Bronchial epithelial cell (primary cell): ENCODE results near the gene CLN6. TPM values are rescaled to one million over a fixed set of nuclear protein-coding genes. Genes with fewer than 3 reads are reported as not detected.
A peak's percentile ranks its signal among the peaks of the same experiment; 100 is the strongest.

Experiments used
- DNase-seq: peaks from one replicate; pipeline ENCODE4 v3.0.0-alpha.2; 2010; ENCODE audit warnings: low read depth
- FAIRE-seq: peaks from 2 replicates; lab custom pipeline; 2011; peaks lifted over from hg19 to GRCh38; lab: Jason Lieb, UNC
- H3K27me3 ChIP-seq: 2 replicates; pipeline ENCODE4 v1.5.1; 2011; ENCODE audit warnings: low read length; ENCODE audit not compliant: control insufficient read depth, insufficient read depth
- H3K36me3 ChIP-seq: 2 replicates; pipeline ENCODE4 v1.5.1; 2011; ENCODE audit warnings: low read length; ENCODE audit not compliant: control insufficient read depth, insufficient read depth
- H3K4me3 ChIP-seq: 2 replicates; pipeline ENCODE4 v1.5.1; 2011; ENCODE audit warnings: mild to moderate bottlenecking, low read depth, low read length, control low read depth
- total RNA-seq: library from RNA; depleted of rRNA; stranded (reverse); fragments of >200 nt; gene quantifications from 2 replicates; pipeline ENCODE4 v1.2.1, GENCODE V29; 2014
- TF ChIP-seq, protein P1 (sequence below): IDR thresholded peaks from 2 replicates; pipeline ENCODE4 v1.5.1; 2011; ENCODE audit warnings: mild to moderate bottlenecking, moderate library complexity, low read length, control low read depth, inconsistent platforms; ENCODE audit not compliant: insufficient read depth, severe bottlenecking

The CLN6 gene
- total RNA-seq, 1 donor from 2014 or later, result 8.2 TPM

DNA sequence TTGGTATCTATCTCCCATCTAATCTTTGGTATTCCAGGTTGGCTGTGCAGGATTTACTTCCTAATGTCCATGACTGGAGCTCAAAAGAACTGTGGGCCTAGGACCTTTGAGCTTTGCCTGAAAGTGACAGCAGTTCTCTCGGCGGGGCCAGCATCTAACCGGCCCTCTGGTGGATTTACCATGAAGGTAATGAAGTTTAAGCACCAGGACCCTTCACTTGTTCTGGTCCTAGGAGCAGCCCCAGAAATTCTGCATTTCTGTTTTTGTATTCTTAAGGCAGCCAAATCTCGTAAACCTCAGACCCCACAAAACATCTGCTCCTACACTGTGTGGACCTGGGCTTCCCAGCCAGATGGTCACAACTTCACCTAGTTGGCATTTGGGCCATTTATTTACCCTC lies 37.4 kb downstream of the CLN6 start:
- TF ChIP-seq, protein P1, sequence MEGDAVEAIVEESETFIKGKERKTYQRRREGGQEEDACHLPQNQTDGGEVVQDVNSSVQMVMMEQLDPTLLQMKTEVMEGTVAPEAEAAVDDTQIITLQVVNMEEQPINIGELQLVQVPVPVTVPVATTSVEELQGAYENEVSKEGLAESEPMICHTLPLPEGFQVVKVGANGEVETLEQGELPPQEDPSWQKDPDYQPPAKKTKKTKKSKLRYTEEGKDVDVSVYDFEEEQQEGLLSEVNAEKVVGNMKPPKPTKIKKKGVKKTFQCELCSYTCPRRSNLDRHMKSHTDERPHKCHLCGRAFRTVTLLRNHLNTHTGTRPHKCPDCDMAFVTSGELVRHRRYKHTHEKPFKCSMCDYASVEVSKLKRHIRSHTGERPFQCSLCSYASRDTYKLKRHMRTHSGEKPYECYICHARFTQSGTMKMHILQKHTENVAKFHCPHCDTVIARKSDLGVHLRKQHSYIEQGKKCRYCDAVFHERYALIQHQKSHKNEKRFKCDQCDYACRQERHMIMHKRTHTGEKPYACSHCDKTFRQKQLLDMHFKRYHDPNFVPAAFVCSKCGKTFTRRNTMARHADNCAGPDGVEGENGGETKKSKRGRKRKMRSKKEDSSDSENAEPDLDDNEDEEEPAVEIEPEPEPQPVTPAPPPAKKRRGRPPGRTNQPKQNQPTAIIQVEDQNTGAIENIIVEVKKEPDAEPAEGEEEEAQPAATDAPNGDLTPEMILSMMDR, result no peak
- FAIRE-seq, result no peak
- Histone ChIP-seq H3K36me3 (peaks cover 1% of the 10 kb centered on the region), H3K4me3 (no peak overlapping the region), H3K27me3 (no peaks in the 10 kb centered on the region)
- DNase-seq, result no peak

DNA sequence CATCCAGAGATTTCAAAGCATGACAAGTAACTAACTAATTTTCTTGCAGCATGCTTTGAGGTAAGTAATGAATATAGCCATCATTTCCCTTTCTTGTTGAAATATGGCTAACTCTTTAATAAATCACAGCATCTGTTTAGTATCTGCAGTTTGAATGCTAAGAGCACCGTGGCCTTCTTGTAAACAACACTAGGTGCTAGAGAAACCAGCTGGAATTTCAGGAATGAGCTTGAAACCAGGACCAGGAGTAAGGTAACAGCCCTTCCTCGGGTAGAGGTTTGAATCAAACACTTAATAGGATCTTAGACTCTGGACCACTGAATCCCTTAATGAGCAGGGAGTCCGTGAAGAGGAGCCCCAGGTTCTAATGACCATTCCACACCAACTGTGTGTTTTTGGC lies 38.0 kb downstream of the CLN6 start:
- no peaks in the 10 kb centered on the region for H3K27me3 ChIP-seq
- H3K36me3 ChIP-seq, result peaks cover 1% of the 10 kb centered on the region
- DNase-seq (no peak), FAIRE-seq (no peak)
- TF ChIP-seq, protein P1, result no peak
- H3K4me3 ChIP-seq, result no peak overlapping the region

DNA sequence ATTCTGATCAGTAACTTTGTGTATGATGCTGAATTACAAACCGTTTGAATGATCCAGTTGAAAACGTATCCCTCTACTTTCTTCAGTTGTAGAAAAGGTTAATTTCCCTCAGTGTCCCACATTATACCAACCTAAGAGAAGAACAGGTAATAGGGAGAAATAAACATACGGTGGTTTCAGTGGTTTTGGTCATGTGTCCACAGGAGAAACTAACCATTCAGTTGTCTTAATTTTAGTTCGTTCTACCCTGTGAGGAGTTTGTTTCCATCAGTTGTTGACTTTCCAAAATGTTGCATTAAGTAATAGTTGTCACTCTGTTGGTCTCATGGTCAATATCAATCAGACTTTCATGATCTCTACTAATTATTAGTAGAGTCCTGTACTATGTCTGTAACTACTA lies 39.5 kb downstream of the CLN6 start:
- FAIRE-seq, result no peak
- no peak for DNase-seq
- Histone ChIP-seq H3K27me3 (no peaks in the 10 kb centered on the region), H3K4me3 (no peak overlapping the region), H3K36me3 (peaks cover 1% of the 10 kb centered on the region)
- TF ChIP-seq, protein P1, result no peak

DNA sequence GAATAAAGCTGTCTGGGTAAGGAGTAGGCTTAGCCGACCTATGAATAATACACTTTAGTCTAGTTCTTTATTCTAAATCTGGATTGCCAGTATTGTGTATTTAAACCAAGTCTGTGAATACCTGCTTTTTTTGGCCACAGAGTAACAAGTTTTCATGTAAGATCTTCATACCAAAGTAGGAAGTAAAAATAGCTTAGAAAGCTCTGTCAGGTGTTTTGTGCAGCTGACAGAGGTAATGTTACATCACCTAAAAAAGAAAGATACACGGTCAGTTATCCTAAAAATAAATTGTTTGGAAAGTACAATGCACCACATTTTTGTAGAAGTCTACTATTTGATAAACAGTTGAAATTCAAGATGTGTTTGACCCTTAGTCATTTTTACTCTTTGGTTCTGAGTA lies 40.9 kb downstream of the CLN6 start:
- TF ChIP-seq, protein P1, result no peak
- Histone ChIP-seq H3K36me3 (peaks cover 1% of the 10 kb centered on the region), H3K4me3 (no peak overlapping the region), H3K27me3 (no peaks in the 10 kb centered on the region)
- no peak for DNase-seq
- no peak for FAIRE-seq

DNA sequence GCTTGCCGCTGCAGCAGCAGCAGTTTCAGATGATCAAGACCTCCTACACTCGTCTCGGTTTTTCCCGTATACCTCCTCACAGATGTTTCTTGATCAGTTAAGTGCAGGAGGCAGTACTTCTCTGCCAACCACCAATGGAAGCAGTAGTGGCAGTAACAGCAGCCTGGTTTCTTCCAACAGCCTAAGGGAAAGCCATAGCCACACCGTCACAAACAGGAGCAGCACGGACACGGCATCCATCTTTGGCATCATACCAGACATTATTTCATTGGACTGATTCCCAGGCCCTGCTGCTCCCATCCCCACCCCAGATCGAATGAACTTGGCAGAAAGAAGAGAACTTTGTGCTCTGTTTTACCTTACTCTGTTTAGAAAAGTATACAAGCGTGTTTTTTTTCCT lies 42.0 kb downstream of the CLN6 start:
- peak; percentile 28 for DNase-seq
- no peaks in the 10 kb centered on the region for H3K27me3 ChIP-seq
- no peak overlapping the region for H3K4me3 ChIP-seq
- peaks cover 1% of the 10 kb centered on the region for H3K36me3 ChIP-seq
- FAIRE-seq, result no peak
- TF ChIP-seq, protein P1, result no peak

DNA sequence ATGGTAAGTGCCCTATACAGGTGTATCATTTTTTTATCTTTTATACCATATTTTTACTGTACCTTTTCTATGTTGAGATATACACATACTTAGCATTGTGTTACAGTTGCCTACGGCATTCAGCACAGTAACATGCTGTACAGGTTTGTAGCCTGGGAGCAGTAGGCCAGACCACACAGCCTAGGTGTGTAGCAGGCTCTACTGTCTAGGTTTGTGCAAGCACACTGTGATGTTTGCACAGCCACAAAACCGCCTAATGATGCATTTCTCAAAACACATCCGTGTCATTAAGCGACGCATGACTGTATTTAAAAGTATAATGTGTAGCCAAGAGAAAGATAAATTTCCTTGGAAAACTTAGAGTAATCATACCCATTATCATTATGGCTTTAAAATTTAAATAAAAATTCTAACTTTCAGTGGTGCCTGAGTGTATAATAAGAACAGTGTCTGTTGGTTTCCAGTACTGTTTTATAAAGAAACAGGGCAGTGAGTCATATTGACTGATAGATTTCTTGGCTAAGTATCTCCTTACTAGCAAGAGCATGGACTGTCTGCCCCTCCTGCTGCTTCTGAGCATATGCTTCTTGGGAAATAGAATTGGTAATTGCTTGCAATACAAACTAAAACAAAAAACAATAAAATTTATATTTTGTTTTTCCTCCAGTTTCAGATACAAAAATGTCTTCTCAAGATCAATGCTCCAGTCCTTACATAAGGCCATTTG lies 42.7 kb downstream of the CLN6 start:
- Histone ChIP-seq H3K36me3 (peaks cover 1% of the 10 kb centered on the region), H3K27me3 (no peaks in the 10 kb centered on the region), H3K4me3 (no peak overlapping the region)
- TF ChIP-seq, protein P1, result no peak
- peak; percentile 30 for DNase-seq
- FAIRE-seq, result no peak
